ENCODE results near the gene C16orf92.

Gene C16orf92

GRCh38 chr16:29999605-30000004, 23.4 kb upstream of the C16orf92 start:
- no peak for DNase-seq (ENCODE audit: insufficient read length)
- TF ChIP-seq POLR2AphosphoS5 (IDR thresholded peaks at IDR 0.05; ENCODE audit: low read depth, low read length) (no peak), TAF1 (IDR thresholded peaks at IDR 0.05; ENCODE audit: borderline replicate concordance, low read depth, low read length) (no peak), POLR2A (IDR thresholded peaks at IDR 0.05; ENCODE audit: low read depth, low read length) (no peak)
- FAIRE-seq, result no peak

DNA sequence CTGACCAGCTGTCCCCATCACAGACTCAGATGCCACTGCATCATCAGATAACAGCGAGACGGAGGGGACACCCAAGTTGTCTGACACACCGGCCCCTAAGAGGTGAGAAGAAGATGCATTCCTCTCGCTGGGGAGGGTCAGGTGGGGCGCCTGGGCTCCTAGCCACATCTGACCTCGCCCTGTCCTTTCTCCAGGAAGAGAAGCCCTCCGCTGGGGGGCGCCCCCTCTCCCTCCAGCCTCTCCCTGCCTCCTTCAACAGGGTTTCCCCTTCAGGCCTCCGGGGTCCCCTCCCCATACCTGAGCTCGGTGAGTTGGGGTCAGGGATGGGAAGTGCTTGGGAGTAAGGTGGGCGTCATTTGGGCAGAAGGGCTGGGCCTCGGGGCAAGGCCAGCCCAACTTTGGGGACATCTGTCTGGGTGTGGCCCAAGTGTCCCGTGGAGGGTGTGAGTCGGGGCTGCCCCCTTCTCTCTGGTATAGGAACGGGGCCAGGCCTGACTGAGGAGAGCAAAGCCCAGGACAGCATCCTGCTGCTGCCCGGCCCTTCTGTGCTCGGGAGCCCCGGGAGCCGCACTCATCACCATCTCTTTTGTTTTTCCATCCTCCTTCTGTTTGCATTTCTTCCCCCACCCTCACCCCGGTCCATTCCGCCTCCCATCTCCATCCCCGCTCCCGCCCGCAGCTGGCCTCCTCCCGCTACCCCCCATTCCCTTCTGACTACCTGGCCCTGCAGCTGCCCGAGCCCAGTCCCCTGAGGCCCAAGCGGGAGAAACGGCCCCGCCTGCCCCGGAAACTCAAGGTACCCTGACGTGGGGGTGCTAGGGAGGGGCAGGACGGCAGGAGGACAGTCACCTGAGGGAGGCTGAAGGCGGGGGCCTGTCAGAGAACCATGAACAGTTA, 22.0 kb upstream of the C16orf92 start:
- TF ChIP-seq TAF1 (IDR thresholded peaks at IDR 0.05; ENCODE audit: borderline replicate concordance, low read depth, low read length) (no peak), POLR2AphosphoS5 (IDR thresholded peaks at IDR 0.05; ENCODE audit: low read depth, low read length) (no peak), POLR2A (IDR thresholded peaks at IDR 0.05; ENCODE audit: low read depth, low read length) (no peak)
- no peak for FAIRE-seq
- DNase-seq (ENCODE audit: insufficient read length), result no peak

DNA sequence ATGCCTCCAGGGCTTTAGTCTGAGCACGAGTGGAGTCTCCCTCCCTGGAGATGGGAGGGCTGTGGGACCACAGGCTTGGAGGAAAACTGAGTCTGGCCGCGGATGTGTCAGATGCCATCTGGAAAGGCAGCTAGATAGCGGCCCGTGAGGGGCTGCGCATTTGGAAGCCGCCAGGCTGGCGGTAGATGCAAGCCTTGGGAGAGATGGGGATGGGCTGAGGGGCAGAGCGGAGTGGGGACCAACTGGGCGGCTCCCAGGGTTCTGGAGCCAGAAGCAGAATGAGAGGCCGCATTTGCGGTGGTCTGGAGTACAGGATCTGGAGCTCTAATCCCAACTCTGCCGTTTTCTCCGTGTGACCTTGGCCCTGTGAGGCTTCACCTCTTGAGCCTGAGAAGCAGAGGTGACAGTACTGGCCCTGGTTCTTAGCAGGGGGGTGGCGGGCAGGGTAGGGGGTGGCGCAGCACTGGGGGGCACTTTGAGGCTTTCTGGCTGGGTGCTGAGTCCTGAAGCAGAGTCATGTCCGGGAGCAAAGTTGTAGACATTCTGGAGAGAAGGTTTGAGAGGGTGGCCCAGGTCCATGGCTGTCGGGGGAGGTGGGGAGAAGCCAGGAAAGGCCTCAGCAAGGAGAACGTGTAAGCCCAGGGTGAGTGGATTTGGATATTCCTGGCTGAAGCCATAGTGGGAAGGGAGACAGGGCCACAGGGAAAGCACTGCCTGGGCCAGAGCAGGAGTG, 20.2 kb upstream of the C16orf92 start:
- FAIRE-seq (no peak), DNase-seq (ENCODE audit: insufficient read length) (no peak)
- TF ChIP-seq POLR2AphosphoS5 (IDR thresholded peaks at IDR 0.05; ENCODE audit: low read depth, low read length) (no peak), POLR2A (IDR thresholded peaks at IDR 0.05; ENCODE audit: low read depth, low read length) (no peak), TAF1 (IDR thresholded peaks at IDR 0.05; ENCODE audit: borderline replicate concordance, low read depth, low read length) (no peak)

GRCh38 chr16:30003670-30004423, 19.2 kb upstream of the C16orf92 start:
- TF ChIP-seq POLR2AphosphoS5 (IDR thresholded peaks at IDR 0.05; ENCODE audit: low read depth, low read length), result no peak
- TF ChIP-seq TAF1 (IDR thresholded peaks at IDR 0.05; ENCODE audit: borderline replicate concordance, low read depth, low read length), result no peak
- TF ChIP-seq POLR2A (IDR thresholded peaks at IDR 0.05; ENCODE audit: low read depth, low read length), result no peak
- no peak for FAIRE-seq
- DNase-seq (ENCODE audit: insufficient read length), result no peak

DNA sequence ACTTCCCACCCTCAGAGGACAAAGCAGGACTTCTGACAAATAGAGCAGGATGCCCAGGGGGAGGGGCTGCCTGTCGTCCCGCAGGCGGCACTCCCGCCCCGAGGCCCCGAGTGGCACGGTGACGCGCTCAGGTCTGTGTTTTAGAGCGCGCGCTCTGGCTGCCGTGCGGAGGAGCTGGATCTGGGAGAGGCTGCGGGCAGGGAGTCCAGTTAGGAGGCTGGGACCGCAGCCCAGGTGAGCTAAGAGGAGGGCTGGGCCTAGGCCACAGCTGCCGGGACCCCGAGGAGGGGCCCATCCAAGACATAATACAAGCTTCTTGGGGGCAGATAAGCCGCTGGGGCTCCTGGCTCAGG, 18.6 kb upstream of the C16orf92 start:
- no peak for DNase-seq (ENCODE audit: insufficient read length)
- no peak for TF ChIP-seq POLR2A (IDR thresholded peaks at IDR 0.05; ENCODE audit: low read depth, low read length)
- TF ChIP-seq POLR2AphosphoS5 (IDR thresholded peaks at IDR 0.05; ENCODE audit: low read depth, low read length), result no peak
- TF ChIP-seq TAF1 (IDR thresholded peaks at IDR 0.05; ENCODE audit: borderline replicate concordance, low read depth, low read length), result no peak
- no peak for FAIRE-seq

DNA sequence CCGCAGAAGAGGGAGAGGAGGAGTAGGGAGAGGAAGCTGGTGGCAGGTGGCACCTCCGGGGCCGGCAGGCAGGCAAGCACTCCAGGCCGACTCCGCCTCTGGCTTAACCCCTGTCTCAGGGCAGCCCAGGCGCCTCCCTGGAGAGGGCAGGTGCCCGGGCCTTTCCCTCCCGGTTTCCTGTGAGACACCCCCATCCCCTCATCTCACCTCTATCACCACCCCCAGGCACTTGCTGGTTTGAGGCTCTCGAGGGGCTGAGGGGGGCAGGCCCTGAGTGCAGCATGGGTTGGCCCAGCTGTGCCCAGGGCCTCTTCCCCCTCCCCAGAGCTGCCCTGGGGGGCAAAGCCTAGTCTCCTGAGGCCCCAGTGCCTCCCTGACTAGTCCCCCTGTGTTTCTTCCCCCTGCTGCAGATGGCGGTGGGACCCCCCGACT, 18.2 kb upstream of the C16orf92 start:
- TF ChIP-seq POLR2A (IDR thresholded peaks at IDR 0.05; ENCODE audit: low read depth, low read length), result no peak
- no peak for TF ChIP-seq POLR2AphosphoS5 (IDR thresholded peaks at IDR 0.05; ENCODE audit: low read depth, low read length)
- TF ChIP-seq TAF1 (IDR thresholded peaks at IDR 0.05; ENCODE audit: borderline replicate concordance, low read depth, low read length), result no peak
- FAIRE-seq, result no peak

GRCh38 chr16:30005341-30006094, 17.5 kb upstream of the C16orf92 start:
- DNase-seq (ENCODE audit: insufficient read length) (peak; percentile 81), FAIRE-seq (no peak)
- TF ChIP-seq POLR2AphosphoS5 (IDR thresholded peaks at IDR 0.05; ENCODE audit: low read depth, low read length) (no peak), TAF1 (IDR thresholded peaks at IDR 0.05; ENCODE audit: borderline replicate concordance, low read depth, low read length) (no peak), POLR2A (IDR thresholded peaks at IDR 0.05; ENCODE audit: low read depth, low read length) (no peak)

More for the DNA sequence above, 18.2 kb upstream of the C16orf92 start:
- DNase-seq (ENCODE audit: insufficient read length), result no peak

GRCh38 chr16:30006095-30006473, 16.9 kb upstream of the C16orf92 start:
- DNase-seq (ENCODE audit: insufficient read length) (no peak), FAIRE-seq (no peak)
- no peak for TF ChIP-seq POLR2AphosphoS5 (IDR thresholded peaks at IDR 0.05; ENCODE audit: low read depth, low read length)
- TF ChIP-seq POLR2A (IDR thresholded peaks at IDR 0.05; ENCODE audit: low read depth, low read length), result no peak
- TF ChIP-seq TAF1 (IDR thresholded peaks at IDR 0.05; ENCODE audit: borderline replicate concordance, low read depth, low read length), result no peak

GRCh38 chr16:30006659-30007377, 16.2 kb upstream of the C16orf92 start:
- FAIRE-seq, result no peak
- TF ChIP-seq POLR2A (IDR thresholded peaks at IDR 0.05; ENCODE audit: low read depth, low read length) (no peak), POLR2AphosphoS5 (IDR thresholded peaks at IDR 0.05; ENCODE audit: low read depth, low read length) (no peak), TAF1 (IDR thresholded peaks at IDR 0.05; ENCODE audit: borderline replicate concordance, low read depth, low read length) (no peak)
- DNase-seq (ENCODE audit: insufficient read length), result no peak

- TF ChIP-seq POLR2AphosphoS5 (IDR thresholded peaks at IDR 0.05; ENCODE audit: low read depth, low read length) (no peak), TAF1 (IDR thresholded peaks at IDR 0.05; ENCODE audit: borderline replicate concordance, low read depth, low read length) (no peak)
- no peak for FAIRE-seq
These were observed 15.6 kb upstream of the C16orf92 start for GRCh38 chr16:30007378-30007895.

More at GRCh38 chr16:30007378-30007895, 15.6 kb upstream of the C16orf92 start:
- no peak for DNase-seq (ENCODE audit: insufficient read length)

All from GM12892 (cell line).